ENCODE data around the gene CPNE7. TPM values are rescaled to one million over a fixed set of nuclear protein-coding genes. Genes with fewer than 3 reads are reported as not detected.

CPNE7 gene
- polyA plus RNA-seq, 1 donor from 2014 or later = 0.15 TPM

GRCh38 chr16:89534252-89534756, 41.3 kb upstream of the CPNE7 start:
- H3K79me2 ChIP-seq (replicated peaks; ENCODE audit: insufficient read depth, low read length) = no peaks in the 10 kb centered on the region
- H3K9ac ChIP-seq (ENCODE audit: low read length) = no peak overlapping the region
- H3K36me3 ChIP-seq (ENCODE audit: insufficient read depth, low read length) = peaks cover 1% of the 10 kb centered on the region
- no peaks in the 10 kb centered on the region for H3K9me2 ChIP-seq (ENCODE audit: insufficient read depth, low read length)
- H3K9me3 ChIP-seq (ENCODE audit: low read length) = no peaks in the 10 kb centered on the region
- H2AFZ ChIP-seq (ENCODE audit: low read depth, low read length) = no peak overlapping the region
- no peak overlapping the region for H3K27ac ChIP-seq (ENCODE audit: low read length)
- no peak overlapping the region for H3K4me2 ChIP-seq (ENCODE audit: low read length)
- TF ChIP-seq RAD21 (conservative IDR thresholded peaks at IDR 0.05) = no peak
- no peak for TF ChIP-seq EP300 (conservative IDR thresholded peaks at IDR 0.05; ENCODE audit: poor library complexity, severe bottlenecking)
- TF ChIP-seq TAF1 (IDR thresholded peaks at IDR 0.05; ENCODE audit: low read depth) = no peak
- TF ChIP-seq REST (IDR thresholded peaks at IDR 0.05; ENCODE audit: borderline replicate concordance) = no peak
- no peak for TF ChIP-seq CTCF (IDR thresholded peaks at IDR 0.05; ENCODE audit: poor library complexity, severe bottlenecking)
- TF ChIP-seq EZH2 (IDR thresholded peaks at IDR 0.05; ENCODE audit: borderline replicate concordance, insufficient read depth, low read length, poor library complexity, severe bottlenecking) = no peak
- no peak for TF ChIP-seq SMC3 (conservative IDR thresholded peaks at IDR 0.05; ENCODE audit: poor library complexity)
- no peak for TF ChIP-seq POLR2AphosphoS5 (IDR thresholded peaks at IDR 0.05)
- no peak for TF ChIP-seq MXI1 (conservative IDR thresholded peaks at IDR 0.05; ENCODE audit: poor library complexity, severe bottlenecking)
- no peak overlapping the region for H3K4me3 ChIP-seq (ENCODE audit: low read length)
- H3K27me3 ChIP-seq (ENCODE audit: insufficient read depth, low read depth, low read length) = no peaks in the 10 kb centered on the region
- H4K20me1 ChIP-seq (ENCODE audit: insufficient read depth) = no peaks in the 10 kb centered on the region
- H3F3A ChIP-seq (ENCODE audit: insufficient read depth, low read length, poor library complexity, severe bottlenecking) = no peaks in the 10 kb centered on the region

GRCh38 chr16:89536371-89536770, 39.2 kb upstream of the CPNE7 start:
- H4K20me1 ChIP-seq (ENCODE audit: insufficient read depth) = no peaks in the 10 kb centered on the region
- H3K9ac ChIP-seq (ENCODE audit: low read length) = no peak overlapping the region
- no peak overlapping the region for H2AFZ ChIP-seq (ENCODE audit: low read depth, low read length)

More at GRCh38 chr16:89536371-89536770, 39.2 kb upstream of the CPNE7 start:
- no peak overlapping the region for H3K4me2 ChIP-seq (ENCODE audit: low read length)
- TF ChIP-seq CTCF (IDR thresholded peaks at IDR 0.05; ENCODE audit: poor library complexity, severe bottlenecking) (no peak), RAD21 (conservative IDR thresholded peaks at IDR 0.05) (no peak), REST (IDR thresholded peaks at IDR 0.05; ENCODE audit: borderline replicate concordance) (no peak), EZH2 (IDR thresholded peaks at IDR 0.05; ENCODE audit: borderline replicate concordance, insufficient read depth, low read length, poor library complexity, severe bottlenecking) (no peak), SMC3 (conservative IDR thresholded peaks at IDR 0.05; ENCODE audit: poor library complexity) (no peak), TAF1 (IDR thresholded peaks at IDR 0.05; ENCODE audit: low read depth) (no peak), MXI1 (conservative IDR thresholded peaks at IDR 0.05; ENCODE audit: poor library complexity, severe bottlenecking) (no peak), EP300 (conservative IDR thresholded peaks at IDR 0.05; ENCODE audit: poor library complexity, severe bottlenecking) (no peak), POLR2AphosphoS5 (IDR thresholded peaks at IDR 0.05) (no peak)
- H3K36me3 ChIP-seq (ENCODE audit: insufficient read depth, low read length) = no peaks in the 10 kb centered on the region
- H3K9me2 ChIP-seq (ENCODE audit: insufficient read depth, low read length) = no peaks in the 10 kb centered on the region
- H3K27me3 ChIP-seq (ENCODE audit: insufficient read depth, low read depth, low read length) = no peaks in the 10 kb centered on the region
- H3K27ac ChIP-seq (ENCODE audit: low read length) = no peak overlapping the region
- H3F3A ChIP-seq (ENCODE audit: insufficient read depth, low read length, poor library complexity, severe bottlenecking) = no peaks in the 10 kb centered on the region
- no peaks in the 10 kb centered on the region for H3K79me2 ChIP-seq (replicated peaks; ENCODE audit: insufficient read depth, low read length)
- no peak overlapping the region for H3K4me3 ChIP-seq (ENCODE audit: low read length)
- H3K9me3 ChIP-seq (ENCODE audit: low read length) = no peaks in the 10 kb centered on the region
